ENCODE data around the gene EIF3B.

Gene EIF3B

DNA sequence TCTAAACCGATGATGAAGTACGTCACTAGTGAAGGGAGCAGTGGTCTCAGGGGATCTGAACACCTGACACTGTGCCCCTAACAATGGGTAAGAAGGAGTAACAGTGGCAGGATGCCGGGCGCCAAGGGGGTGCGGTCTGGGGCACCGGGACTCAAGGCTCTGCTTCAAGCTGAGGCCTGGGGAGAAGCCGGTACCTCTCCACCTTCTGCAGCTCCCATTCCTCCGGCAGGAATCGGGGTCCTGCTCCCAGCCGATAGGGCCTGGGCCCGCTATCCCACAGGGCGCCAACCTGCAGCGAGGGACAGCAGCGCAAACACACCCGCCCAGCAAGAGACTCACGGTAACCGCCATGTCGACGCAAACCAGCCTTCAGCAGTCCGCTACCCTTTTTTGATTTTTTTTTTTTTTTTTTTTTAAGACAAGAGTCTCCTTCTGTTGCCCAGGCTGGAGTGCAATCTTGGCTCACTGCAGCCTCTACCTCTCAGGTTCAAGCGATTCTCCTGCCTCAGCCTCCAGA lies 40.0 kb downstream of the EIF3B start:
- Histone ChIP-seq H3K79me2 (ENCODE audit: low read length) (no peaks in the 10 kb centered on the region), H4K20me1 (ENCODE audit: insufficient read depth, low read length) (no peaks in the 10 kb centered on the region), H3K9me2 (replicated peaks; ENCODE audit: insufficient read depth, low read length) (no peaks in the 10 kb centered on the region), H3F3A (ENCODE audit: insufficient read depth, low read length) (peaks cover 4% of the 10 kb centered on the region), H3K9me3 (replicated peaks; ENCODE audit: insufficient read depth, low read length) (no peaks in the 10 kb centered on the region), H3K4me1 (ENCODE audit: low read length) (peaks cover 6% of the 10 kb centered on the region; the same call in 1 of the 2 replicates), H3K4me2 (ENCODE audit: low read depth, low read length) (no peak overlapping the region), H3K9ac (ENCODE audit: low read length) (no peak overlapping the region), H2AFZ (ENCODE audit: low read length) (no peak overlapping the region), H3K27ac (ENCODE audit: low read length) (no peak overlapping the region), H3K4me3 (ENCODE audit: low read length) (no peak overlapping the region), H3K27me3 (replicated peaks; ENCODE audit: insufficient read depth, low read length) (no peaks in the 10 kb centered on the region), H3K36me3 (replicated peaks; ENCODE audit: insufficient read depth, low read length) (no peaks in the 10 kb centered on the region)
- TF ChIP-seq, protein P1, sequence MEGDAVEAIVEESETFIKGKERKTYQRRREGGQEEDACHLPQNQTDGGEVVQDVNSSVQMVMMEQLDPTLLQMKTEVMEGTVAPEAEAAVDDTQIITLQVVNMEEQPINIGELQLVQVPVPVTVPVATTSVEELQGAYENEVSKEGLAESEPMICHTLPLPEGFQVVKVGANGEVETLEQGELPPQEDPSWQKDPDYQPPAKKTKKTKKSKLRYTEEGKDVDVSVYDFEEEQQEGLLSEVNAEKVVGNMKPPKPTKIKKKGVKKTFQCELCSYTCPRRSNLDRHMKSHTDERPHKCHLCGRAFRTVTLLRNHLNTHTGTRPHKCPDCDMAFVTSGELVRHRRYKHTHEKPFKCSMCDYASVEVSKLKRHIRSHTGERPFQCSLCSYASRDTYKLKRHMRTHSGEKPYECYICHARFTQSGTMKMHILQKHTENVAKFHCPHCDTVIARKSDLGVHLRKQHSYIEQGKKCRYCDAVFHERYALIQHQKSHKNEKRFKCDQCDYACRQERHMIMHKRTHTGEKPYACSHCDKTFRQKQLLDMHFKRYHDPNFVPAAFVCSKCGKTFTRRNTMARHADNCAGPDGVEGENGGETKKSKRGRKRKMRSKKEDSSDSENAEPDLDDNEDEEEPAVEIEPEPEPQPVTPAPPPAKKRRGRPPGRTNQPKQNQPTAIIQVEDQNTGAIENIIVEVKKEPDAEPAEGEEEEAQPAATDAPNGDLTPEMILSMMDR (IDR thresholded peaks at IDR 0.05; ENCODE audit: low read length): no peak
- TF ChIP-seq EZH2 (optimal IDR thresholded peaks at IDR 0.05; ENCODE audit: low read depth, low read length) (no peak), EZH2phosphoT487 (IDR thresholded peaks at IDR 0.05; ENCODE audit: low read length) (no peak)
- no peak for DNase-seq

DNA sequence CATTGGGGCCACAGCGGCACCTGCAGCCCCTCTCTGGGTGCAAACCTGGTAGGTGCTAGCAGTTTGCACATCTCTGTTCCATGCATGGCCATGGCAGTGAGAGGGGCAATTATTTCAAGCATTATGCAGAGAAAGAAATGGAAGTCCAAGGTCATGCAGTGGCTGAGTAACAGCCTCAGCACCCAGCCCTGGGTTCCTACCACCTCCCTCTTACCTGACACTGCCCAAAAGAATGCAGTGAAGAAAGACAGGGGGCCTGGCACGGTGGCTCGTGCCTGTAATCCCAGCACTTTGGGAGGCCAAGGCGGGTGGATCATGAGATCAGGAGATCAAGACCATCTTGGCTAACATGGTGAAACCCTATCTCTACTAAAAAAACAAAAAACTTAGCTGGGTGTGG lies 43.9 kb downstream of the EIF3B start:
- no peaks in the 10 kb centered on the region for H3K9me2 ChIP-seq (replicated peaks; ENCODE audit: insufficient read depth, low read length)
- peaks cover 12% of the 10 kb centered on the region for H3K4me1 ChIP-seq (ENCODE audit: low read length)
- H3F3A ChIP-seq (ENCODE audit: insufficient read depth, low read length): peaks cover 13% of the 10 kb centered on the region
- no peak for TF ChIP-seq EZH2 (optimal IDR thresholded peaks at IDR 0.05; ENCODE audit: low read depth, low read length)
- TF ChIP-seq EZH2phosphoT487 (IDR thresholded peaks at IDR 0.05; ENCODE audit: low read length): no peak
- TF ChIP-seq, protein P1 (IDR thresholded peaks at IDR 0.05; ENCODE audit: low read length): no peak
- DNase-seq: no peak
- no peaks in the 10 kb centered on the region for H3K27me3 ChIP-seq (replicated peaks; ENCODE audit: insufficient read depth, low read length)
- H3K27ac ChIP-seq (ENCODE audit: low read length): no peak overlapping the region
- H3K4me3 ChIP-seq (ENCODE audit: low read length): no peak overlapping the region
- H3K36me3 ChIP-seq (replicated peaks; ENCODE audit: insufficient read depth, low read length): no peaks in the 10 kb centered on the region
- H2AFZ ChIP-seq (ENCODE audit: low read length): no peak overlapping the region
- H3K4me2 ChIP-seq (ENCODE audit: low read depth, low read length): no peak overlapping the region
- no peaks in the 10 kb centered on the region for H3K9me3 ChIP-seq (replicated peaks; ENCODE audit: insufficient read depth, low read length)
- no peaks in the 10 kb centered on the region for H4K20me1 ChIP-seq (ENCODE audit: insufficient read depth, low read length)
- H3K79me2 ChIP-seq (ENCODE audit: low read length): peaks cover under 1% of the 10 kb centered on the region; the same call in 1 of the 2 replicates
- no peak overlapping the region for H3K9ac ChIP-seq (ENCODE audit: low read length)

DNA sequence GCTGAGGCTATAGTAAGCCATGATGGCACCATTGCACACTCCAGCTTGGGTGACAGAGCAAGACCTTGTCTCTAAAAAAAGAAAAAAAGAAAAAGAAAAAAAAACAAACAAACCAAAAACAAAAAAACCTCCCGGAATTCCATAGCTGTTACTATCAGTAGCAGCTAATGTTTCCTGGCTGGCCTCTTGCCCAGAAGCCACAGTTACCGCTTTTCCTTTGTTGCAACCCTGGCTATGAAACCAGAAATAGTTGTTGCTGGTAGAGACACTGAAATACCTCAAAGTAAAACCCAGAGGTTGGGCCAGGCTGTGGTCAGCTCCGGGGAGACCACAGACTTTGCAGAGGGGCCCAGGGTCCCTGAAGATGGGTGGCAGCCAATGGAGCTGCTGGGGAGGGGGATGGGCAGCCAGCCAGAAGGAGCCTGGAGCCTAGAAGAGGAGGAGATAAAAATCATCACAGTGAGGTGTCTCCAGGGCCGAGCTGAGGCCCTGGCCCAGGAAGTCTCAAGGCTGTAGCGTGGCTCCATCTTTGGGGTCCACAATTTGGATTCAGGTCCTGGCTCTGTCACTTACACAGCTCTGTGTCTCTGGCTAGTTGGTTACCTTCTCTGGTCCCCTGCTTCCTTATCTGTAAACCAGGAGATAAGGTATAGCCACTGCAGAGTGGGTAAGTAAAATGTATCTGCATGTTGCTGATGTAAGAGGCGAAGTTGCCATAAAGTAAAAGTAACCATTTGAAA lies 45.4 kb downstream of the EIF3B start:
- no peaks in the 10 kb centered on the region for H3K36me3 ChIP-seq (replicated peaks; ENCODE audit: insufficient read depth, low read length)
- peak overlapping the region; percentile 28; the same call in 1 of the 2 replicates for H3K9ac ChIP-seq (ENCODE audit: low read length)
- no peaks in the 10 kb centered on the region for H3K27me3 ChIP-seq (replicated peaks; ENCODE audit: insufficient read depth, low read length)
- H3K4me2 ChIP-seq (ENCODE audit: low read depth, low read length): peak overlapping the region; percentile 73
- H2AFZ ChIP-seq (ENCODE audit: low read length): peak overlapping the region; percentile 23
- H3F3A ChIP-seq (ENCODE audit: insufficient read depth, low read length): peaks cover 27% of the 10 kb centered on the region
- no peaks in the 10 kb centered on the region for H3K9me2 ChIP-seq (replicated peaks; ENCODE audit: insufficient read depth, low read length)
- no peaks in the 10 kb centered on the region for H4K20me1 ChIP-seq (ENCODE audit: insufficient read depth, low read length)
- H3K4me1 ChIP-seq (ENCODE audit: low read length): peaks cover 12% of the 10 kb centered on the region
- H3K9me3 ChIP-seq (replicated peaks; ENCODE audit: insufficient read depth, low read length): no peaks in the 10 kb centered on the region
- H3K27ac ChIP-seq (ENCODE audit: low read length): peak overlapping the region; percentile 85; the same call in 1 of the 2 replicates
- H3K79me2 ChIP-seq (ENCODE audit: low read length): peaks cover 15% of the 10 kb centered on the region
- peak overlapping the region; percentile 18; the same call in 1 of the 2 replicates for H3K4me3 ChIP-seq (ENCODE audit: low read length)
- DNase-seq: peak; percentile 84
- TF ChIP-seq, protein P1 (IDR thresholded peaks at IDR 0.05; ENCODE audit: low read length): no peak
- TF ChIP-seq EZH2 (optimal IDR thresholded peaks at IDR 0.05; ENCODE audit: low read depth, low read length) (no peak), EZH2phosphoT487 (IDR thresholded peaks at IDR 0.05; ENCODE audit: low read length) (no peak)

Measured in MM.1S (cell line).